IMR-90 (cell line): ENCODE measurements around the gene NABP1.

Experiments used
- CTCF ChIP-seq: conservative IDR thresholded peaks from 2 replicates; pipeline ENCODE4 v1.5.1; 2012; ENCODE audit warnings: mild to moderate bottlenecking, low read depth, low read length, improper control_type of control experiment
- FOS ChIP-seq: fragments of 150-350 bp; IDR thresholded peaks from 2 replicates; pipeline ENCODE4 v1.6.1; 2016; ENCODE audit warnings: low read depth, low read length
- MXI1 ChIP-seq: IDR thresholded peaks from 2 replicates; pipeline ENCODE4 v1.6.1; 2012; ENCODE audit warnings: low read depth, mild to moderate bottlenecking, low read length, moderate library complexity, borderline replicate concordance
- POLR2A ChIP-seq: IDR thresholded peaks from 2 replicates; pipeline ENCODE4 v1.6.1; 2012; ENCODE audit warnings: mild to moderate bottlenecking, low read depth, low read length

GRCh38 chr2:191680639-191681038 is 2.7 kb downstream of the NABP1 start:
- TF ChIP-seq CTCF (no peak), MXI1 (no peak), FOS (no peak), POLR2A (no peak)
